Measurements from ENCODE around the gene MRPL12.

Gene MRPL12

GRCh38 chr17:81703747-81704654 is 834 bp downstream of the MRPL12 start:
- DNase-seq: no peak

DNA sequence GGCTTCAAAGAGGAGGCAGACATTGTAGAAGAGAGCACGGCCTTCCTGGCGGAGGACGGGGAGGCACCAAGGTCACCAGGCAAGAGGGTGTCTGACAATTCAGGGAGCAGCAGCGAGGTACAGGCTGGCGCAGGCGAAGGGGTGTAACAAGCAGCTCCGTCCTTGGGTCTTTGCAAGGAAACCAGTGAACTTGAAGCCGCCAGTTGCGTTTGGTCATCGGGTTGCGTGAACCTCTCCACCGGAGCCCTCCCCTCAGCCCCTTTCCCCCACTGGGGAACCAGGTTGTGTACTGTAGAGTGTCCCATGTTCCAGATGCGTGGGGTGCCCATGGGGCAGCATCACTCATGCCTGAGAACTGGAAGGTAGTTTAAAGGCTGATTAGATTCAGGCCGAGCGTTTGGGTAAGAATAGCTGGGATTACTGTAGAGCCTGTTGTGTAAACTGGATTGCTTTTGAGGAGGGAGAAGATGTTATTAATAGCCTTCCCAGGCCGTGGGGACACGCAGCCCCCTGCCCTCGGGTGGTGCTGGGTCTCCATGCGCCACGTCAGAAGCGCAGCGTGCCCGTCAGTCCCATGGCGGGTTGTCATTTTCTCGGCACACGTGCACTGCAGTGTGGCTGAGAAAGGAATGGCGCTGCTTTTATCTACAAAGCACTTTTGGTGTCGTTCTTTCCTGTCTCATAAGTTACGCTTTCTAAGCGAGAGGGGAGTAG is 2.5 kb downstream of the MRPL12 start:
- no peak for DNase-seq

GRCh38 chr17:81706232-81706611 is 3.1 kb downstream of the MRPL12 start:
- DNase-seq: no peak

DNA sequence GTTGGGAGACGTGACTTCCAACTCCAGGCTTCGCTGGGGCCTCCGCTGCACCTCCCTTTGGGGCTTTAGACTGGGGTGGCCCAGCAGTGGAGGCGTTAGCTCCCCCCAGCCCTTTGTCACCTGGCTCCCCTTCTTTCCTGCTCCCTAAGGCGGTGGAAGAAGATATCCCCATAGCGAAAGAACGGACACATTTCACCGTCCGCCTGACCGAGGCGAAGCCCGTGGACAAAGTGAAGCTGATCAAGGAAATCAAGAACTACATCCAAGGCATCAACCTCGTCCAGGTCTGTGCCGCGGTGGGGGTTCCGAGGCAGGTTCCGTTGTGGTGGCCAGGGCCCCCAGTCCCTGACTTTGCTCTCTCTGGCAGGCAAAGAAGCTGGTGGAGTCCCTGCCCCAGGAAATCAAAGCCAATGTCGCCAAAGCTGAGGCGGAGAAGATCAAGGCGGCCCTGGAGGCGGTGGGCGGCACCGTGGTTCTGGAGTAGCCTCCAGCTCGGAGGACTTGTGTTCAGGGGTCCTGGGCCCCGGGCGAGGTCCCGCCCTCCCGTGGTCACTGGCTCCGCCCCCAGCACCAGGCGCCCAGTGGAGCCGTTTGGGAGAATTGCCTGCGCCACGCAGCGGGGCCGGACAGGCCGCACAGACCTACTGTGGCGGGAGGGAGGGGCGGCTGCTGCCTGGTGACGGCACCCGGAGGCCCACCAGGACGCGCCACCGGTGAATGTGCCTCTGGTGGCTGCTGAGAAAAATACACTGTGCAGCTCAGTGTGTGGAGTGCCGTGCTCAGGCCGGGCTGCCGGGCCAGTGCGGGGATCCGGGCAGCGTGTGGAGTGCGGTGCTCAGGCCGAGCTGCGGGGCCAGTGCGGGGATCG is 3.8 kb downstream of the MRPL12 start:
- no peak for DNase-seq

GRCh38 chr17:81707725-81708646 is 4.8 kb downstream of the MRPL12 start:
- DNase-seq: no peak

GRCh38 chr17:81708739-81709185 is 5.6 kb downstream of the MRPL12 start:
- DNase-seq: no peak

GRCh38 chr17:81710514-81711308 is 7.5 kb downstream of the MRPL12 start:
- DNase-seq: peak; percentile 11

- DNase-seq: peak; percentile 72
Measured at GRCh38 chr17:81711814-81712467, 8.8 kb downstream of the MRPL12 start, which contains the start of gene SLC25A10. TSS of gene SLC25A10 (plus strand) at chr17:81712284. CDS start at chr17:81712427, 143 bp downstream.

- DNase-seq: no peak
Measured at GRCh38 chr17:81712468-81713003, 9.4 kb downstream of the MRPL12 start.

DNA sequence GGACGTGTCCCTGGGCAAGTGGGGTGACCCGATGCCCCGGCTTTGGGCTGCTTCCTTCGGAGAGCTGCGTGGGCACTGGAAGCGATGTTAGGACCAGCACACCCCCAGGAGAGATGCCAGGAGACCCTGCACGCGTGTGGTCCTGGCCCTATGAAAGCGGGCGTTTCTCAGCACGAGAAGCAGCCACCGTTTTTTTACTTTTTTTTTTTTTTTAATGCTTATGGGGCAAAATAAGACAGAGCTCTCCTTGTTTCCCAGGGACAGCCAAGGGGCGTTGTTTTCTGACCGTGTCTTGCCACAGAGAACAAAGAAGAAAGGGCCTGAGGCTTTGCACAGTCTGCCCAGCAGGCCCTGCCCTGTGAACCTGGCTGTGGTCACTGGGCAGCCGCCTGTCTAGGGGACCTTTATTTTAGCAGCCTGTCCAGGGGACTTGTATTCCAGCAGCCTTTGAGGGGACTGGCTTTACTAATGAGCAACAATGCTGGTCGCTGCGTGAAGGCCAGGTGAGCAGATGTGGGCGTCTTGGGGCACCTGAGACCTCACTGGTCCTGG is 9.9 kb downstream of the MRPL12 start:
- no peak for DNase-seq

GRCh38 chr17:81713556-81714411 is 10.6 kb downstream of the MRPL12 start:
- no peak for DNase-seq

DNA sequence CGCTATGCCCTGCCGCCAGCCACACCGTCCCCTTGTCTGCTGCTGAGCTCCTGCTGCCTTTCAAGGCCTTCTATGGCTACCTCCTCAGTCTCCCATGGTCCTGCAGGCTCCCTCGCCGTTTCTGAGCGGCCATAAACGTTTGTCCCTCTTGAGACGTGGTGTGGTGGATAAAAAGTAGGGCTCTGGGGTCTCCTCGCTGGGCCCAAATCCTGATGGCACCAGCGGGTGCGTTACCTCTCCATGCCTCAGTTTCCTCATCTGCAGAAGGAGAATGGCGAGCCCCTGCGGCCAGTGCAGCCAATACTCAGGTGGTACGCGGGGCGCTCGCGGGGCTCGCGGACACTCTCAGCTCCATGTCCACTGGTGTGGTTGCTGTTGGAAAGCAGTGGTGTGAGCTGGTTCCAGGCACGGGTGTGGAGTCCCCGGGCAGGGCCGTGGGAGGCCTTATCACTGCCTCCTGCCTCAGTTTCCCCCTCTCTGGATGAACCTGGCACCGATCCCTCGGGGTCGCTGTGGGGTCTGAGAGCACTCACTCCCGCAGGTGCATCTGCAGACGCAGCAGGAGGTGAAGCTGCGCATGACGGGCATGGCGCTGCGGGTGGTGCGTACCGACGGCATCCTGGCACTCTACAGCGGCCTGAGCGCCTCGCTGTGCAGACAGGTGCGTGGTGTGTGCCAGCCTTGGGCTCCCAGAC is 11.4 kb downstream of the MRPL12 start:
- no peak for DNase-seq

- no peak for DNase-seq
Measured at GRCh38 chr17:81715107-81715871, 12.1 kb downstream of the MRPL12 start.

- DNase-seq: no peak
Measured at GRCh38 chr17:81715872-81716673, 12.9 kb downstream of the MRPL12 start.

DNA sequence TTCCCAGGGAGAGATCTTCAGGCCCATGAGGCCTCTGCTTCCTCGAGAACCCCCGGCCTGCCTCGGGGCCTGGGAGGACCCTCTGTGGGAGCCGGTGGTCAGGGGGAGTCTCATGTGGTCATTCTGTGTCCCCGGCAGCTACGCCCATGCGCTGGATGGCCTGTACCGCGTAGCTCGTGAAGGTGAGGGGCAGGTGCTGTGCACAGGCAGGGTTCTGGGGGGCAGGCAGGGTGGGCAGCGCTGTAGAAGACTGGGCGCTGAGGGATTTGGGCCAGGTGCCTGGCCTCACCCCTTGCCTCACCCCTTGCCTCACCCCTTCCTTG is 13.5 kb downstream of the MRPL12 start:
- no peak for DNase-seq

DNA sequence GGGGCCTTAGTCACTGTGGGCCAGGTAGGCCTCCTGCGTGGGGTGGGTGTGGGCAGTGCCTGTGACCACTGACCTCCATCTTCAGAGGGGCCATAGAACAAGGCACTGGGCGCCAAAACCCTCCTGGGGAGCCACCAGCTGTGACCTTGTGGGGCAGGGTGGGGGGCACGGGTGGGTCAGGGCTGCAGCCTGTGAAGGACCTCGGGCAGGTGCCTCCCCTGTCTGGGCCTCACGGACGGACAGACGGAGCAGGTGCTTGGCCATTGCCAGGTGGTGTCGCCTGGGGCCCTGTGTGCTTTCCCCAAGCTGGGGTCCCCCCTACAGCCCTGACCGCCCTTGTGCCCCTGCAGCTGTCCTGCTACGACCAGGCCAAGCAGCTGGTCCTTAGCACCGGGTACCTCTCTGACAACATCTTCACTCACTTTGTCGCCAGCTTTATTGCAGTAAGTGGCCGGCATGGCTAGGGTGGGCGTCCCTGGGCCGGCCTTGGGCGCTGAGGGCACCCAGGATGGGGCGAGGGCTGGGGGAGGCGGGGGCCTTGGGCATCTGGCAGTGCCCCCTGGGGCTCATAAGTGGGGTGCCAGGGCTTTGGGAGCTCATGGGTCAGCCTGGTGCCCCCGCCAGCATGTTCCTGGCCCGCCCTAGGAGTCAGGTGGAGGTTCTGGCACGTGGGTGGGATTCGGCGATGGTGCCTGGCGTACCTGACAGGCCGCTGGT is 14.0 kb downstream of the MRPL12 start:
- no peak for DNase-seq
